Activated naive CD8-positive, alpha-beta T cell treated with anti-CD3 and anti-CD28 coated beads, Interleukin-2, amount 50 U/mL, for 16 hours (primary cell): ENCODE results near the gene PRKAG3.

Experiments
- DNase-seq: peaks from one replicate; pipeline ENCODE4 v3.0.0-alpha.2; 2020; ENCODE audit warnings: low read depth, low spot score

The PRKAG3 gene

GRCh38 chr2:218814540-218815243, 16.9 kb downstream of the PRKAG3 start:
- DNase-seq = no peak

GRCh38 chr2:218813771-218814460, 17.7 kb downstream of the PRKAG3 start:
- no peak for DNase-seq

- DNase-seq = no peak
These were observed 18.7 kb downstream of the PRKAG3 start for GRCh38 chr2:218812861-218813260.

DNA sequence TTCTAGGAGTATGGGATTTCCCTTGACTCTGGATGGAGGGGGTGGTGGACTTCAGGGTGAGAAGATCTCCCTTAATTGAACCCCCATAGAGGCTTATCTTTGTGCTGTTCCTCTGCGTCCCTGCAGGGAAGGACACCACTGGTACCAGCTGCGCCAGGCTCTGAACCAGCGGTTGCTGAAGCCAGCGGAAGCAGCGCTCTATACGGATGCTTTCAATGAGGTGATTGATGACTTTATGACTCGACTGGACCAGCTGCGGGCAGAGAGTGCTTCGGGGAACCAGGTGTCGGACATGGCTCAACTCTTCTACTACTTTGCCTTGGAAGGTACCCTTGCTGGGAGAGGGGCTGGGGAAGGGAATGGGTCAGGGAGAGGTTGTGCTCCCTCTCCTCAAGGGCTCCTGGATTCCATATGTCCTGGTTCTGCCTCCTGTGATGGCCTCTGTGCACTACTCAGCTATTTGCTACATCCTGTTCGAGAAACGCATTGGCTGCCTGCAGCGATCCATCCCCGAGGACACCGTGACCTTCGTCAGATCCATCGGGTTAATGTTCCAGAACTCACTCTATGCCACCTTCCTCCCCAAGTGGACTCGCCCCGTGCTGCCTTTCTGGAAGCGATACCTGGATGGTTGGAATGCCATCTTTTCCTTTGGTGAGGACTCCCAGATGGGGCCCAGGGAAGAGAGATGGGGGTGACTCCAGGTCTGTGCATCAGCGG, 19.3 kb downstream of the PRKAG3 start:
- DNase-seq = no peak

DNA sequence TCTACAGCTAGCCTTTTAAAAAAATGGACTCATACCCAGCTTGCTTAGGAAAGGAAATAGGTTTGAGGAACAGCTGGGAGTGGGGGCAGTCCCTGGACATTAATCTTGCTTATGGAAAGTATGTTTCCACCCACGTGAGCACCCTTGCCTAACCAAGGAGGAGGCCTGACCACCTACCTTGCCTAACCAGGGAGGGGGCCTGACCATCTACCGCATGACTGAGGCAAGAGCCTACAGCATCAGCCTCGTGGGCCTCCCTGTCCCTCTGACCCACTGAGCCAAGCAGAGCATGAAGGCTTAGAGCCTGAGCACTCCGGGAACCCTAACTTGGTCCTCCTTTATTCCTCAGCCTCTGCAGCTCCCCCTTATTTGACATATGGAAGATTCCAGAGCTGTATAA, 20.2 kb downstream of the PRKAG3 start:
- no peak for DNase-seq

DNA sequence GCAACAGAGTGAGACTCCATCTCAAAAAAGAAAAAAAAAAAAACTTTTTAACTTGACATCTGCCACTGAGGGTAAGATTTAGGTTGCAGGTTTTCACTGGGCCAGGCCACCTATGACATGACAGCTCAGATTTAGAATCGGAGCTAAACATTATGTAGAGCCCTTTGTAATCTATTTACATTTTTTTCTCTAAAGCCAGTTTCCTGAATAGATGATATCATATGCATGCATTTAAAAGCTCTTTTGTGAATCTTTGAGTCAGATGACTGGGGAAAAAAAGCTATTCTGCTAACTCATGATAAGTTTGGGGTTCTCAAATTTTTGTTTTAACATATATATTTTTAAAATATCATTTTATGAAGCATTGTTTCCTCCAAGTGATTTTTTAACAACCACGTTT, 21.3 kb downstream of the PRKAG3 start:
- DNase-seq = no peak

- no peak for DNase-seq
These were observed 22.1 kb downstream of the PRKAG3 start for GRCh38 chr2:218809515-218809914.

DNA sequence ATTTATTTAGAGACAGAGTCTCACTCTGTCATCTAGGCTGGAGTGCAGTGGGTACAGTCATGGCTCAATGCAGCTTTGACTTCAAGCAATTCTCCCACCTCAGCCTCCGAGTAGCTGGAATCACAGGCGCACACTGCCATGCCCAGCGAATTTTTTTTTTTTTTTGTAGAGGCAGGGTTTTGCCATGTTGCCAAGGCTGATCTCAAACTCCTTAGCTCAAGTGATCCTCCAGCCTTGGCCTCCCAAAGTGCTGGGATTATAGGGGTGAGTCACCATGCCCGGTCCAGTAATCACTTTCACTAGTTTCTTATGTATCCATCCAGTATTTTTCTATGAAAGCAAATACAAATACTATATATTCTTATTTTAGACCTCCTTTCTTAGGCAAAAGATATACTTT, 24.0 kb downstream of the PRKAG3 start:
- DNase-seq = no peak

DNA sequence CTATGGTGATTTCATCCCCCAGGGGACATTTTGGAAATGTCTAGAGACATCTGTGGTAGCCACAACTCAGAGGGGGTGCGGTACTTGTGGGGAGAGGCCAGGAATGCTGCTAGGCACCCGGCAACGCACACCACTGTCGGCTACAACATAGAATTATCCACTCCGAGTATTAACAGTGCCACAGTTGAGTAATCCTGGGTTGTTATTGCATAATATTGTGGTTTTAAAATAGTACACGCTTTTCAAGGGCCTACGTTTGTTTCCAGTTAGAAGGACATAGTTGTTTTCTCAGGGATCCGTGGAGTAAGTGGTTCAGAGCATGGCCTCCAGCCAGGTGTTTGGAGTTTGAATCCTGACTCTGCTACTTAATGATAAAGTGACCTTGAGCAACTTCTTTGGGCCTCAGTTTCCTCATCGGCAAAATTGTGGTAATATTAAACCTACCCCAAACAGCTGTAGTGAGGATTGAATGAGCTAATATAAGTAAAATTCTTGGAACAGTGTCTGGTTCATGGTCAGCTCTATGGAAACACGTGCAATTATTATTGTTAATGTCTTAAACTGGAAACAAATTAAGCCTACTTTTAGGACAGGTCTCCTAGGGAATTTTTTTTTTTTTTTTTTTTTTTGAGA, 25.1 kb downstream of the PRKAG3 start:
- DNase-seq = no peak

- no peak for DNase-seq
These were observed 26.0 kb downstream of the PRKAG3 start for GRCh38 chr2:218805627-218806026.

GRCh38 chr2:218804817-218805216, 26.8 kb downstream of the PRKAG3 start:
- no peak for DNase-seq

DNA sequence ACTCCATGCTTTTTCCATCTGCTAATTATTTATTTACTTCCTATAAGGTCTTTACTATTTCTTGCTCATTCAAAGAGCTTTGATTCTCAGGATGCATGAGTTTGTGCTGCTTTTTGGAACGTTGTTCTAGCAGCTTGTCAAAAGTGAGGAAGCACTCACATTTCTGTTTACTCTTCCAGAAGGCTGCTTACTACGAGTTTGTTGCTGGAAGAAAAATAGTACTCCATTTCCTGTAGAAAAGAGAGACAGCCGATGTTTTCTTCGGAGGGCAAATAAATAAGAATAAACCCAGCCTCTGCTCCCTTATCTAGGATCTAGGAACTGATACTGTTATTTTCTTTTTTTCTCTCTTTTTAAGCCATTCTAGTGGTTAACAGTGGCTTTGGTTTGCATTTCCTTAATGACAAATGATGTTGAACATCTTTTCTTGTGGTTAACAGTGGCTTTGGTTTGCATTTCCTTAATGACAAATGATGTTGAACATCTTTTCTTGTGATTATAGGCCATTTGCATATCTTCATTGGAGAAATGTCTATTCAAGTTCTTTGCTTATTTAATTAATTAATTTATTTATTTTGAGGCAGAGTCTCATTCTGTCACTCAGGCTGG, 29.1 kb downstream of the PRKAG3 start:
- DNase-seq = no peak

- DNase-seq = no peak
These were observed 31.6 kb downstream of the PRKAG3 start for GRCh38 chr2:218799990-218800389.

- no peak for DNase-seq
These were observed 32.7 kb downstream of the PRKAG3 start for GRCh38 chr2:218798767-218799504.

DNA sequence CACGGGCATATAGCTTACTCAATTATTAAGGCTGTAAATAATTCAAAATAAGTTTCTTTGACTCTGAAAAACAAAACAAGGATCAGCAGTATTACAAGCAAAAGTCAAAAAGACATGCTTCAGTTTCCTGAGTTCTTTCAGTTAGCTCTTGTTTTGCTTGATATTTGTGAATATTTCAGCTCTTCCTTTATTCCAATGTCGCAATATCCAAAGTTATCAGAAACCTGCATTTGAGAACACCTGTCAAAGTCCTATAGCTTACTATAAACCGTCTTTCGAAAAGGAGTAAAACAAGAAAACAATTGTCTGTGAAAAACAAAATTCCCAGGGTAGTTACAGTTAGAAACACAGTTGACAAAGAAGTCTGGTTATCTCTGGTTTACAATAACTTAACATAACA, 34.9 kb downstream of the PRKAG3 start:
- DNase-seq = no peak

DNA sequence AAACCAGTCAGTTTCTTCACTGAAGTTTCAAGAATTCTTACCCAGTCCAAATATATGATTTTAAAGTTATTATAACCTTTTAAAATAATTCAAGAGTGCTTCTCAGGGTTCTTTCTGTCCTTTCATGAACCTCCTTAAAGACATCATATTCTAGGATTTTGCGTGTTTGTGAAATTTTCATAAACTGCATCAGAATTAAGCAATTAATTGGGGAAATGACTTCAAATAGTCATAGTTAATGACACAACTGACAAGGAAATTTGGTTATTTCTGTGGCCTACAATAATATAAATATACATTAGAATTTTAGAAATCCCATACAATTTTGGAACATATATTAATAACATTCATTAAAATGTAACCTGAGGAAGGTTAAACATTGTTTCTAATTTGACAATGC, 39.2 kb downstream of the PRKAG3 start:
- DNase-seq = no peak

DNA sequence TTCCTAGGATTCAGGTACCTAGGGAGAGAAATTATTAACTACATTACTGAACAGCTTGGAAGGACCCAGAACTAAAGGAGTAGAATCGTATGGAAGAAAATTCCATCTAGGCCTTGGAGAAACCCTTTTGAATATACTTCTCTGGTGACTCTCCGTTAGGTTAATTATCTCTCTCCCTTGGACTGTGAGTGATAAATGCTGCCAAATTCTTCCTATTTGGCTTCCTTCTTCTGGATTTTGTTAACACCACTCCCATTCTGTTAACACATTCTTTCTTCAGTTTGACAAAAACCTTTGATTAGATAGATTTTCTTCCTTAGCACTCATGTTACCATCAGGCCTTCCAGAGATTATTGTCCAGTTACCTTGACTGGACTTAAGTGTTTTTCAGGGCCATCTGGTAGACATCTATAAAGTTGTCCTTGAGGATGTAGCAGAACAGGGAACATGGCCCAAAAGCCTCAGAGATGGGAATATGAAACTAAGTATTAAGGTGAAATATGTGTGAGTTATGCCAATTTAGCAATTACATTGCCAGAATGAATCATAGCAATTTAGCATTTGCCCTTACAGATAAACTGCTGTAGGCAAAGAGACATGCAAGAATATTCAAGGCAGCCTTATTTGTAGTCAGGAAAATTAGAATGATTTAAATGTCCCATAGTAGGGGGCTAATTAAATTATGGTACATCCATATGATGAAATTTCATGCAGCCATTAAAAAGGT, 42.9 kb downstream of the PRKAG3 start:
- no peak for DNase-seq

GRCh38 chr2:218786133-218786532, 45.5 kb downstream of the PRKAG3 start:
- DNase-seq = no peak

- no peak for DNase-seq
These were observed 46.5 kb downstream of the PRKAG3 start for GRCh38 chr2:218785103-218785502.

DNA sequence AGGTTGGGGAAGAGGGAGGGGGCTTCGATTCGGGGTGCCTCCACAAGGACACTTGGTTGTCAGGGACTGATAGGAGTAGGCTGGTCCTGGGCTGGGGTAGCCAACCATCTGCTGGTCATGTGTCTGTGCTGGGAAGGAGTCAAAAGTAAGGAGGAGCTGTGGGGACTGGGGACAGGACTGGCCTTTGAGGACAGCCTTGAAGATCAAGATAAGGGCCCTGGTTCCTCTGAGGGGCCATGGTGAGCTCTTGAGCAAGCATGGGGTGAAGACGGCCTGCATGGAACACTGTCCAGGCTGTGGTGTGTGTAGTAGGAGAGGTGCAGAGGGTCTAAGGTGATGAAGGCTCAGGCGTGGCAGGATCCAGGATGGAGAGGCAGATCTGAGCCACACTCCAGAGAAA, 47.9 kb downstream of the PRKAG3 start:
- no peak for DNase-seq

- no peak for DNase-seq
These were observed 49.1 kb downstream of the PRKAG3 start for GRCh38 chr2:218782528-218782844.
